Activated CD8-positive, alpha-beta memory T cell treated with anti-CD3 and anti-CD28 coated beads, Interleukin-2, amount 50 U/mL, for 1 hour (primary cell): ENCODE data around the gene TNS4.

Experiments
- DNase-seq: peaks from one replicate; pipeline ENCODE4 v3.0.0-alpha.2; 2020; ENCODE audit errors: extremely low read depth

Gene TNS4

DNA sequence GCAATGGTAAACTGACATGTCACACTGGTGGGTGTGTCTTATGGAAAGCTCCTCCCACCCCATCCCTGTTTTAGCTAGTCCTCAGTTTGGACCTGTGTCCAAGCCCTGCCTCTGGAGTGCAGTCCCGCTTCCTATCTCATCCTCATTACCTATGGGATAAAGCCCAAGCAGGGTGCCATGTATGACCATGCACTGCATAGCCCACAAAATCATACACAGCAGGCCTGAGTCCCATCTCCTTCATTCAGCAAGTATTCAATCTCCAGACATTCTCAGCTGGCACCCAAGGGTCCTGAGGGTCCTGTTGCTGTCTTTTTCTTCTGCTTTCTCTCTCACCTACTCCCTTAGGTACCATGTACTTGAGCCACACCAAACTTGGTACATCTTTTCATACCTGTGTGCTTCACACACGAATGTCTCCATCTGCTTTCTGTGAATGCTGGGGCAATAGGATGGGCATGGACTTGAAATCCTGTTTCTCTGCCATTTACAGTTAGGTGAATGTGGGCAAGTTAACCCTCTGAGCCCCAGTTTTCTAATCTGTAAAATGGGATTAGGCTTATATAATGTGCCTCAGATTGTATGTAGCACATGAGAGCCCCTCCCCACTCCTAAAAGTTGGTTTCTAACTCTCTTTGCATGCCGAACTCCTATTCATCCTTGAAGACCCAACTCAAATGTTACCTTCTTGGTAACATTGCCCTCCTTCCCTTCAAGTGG, 28.5 kb downstream of the TNS4 start:
- DNase-seq = no peak

DNA sequence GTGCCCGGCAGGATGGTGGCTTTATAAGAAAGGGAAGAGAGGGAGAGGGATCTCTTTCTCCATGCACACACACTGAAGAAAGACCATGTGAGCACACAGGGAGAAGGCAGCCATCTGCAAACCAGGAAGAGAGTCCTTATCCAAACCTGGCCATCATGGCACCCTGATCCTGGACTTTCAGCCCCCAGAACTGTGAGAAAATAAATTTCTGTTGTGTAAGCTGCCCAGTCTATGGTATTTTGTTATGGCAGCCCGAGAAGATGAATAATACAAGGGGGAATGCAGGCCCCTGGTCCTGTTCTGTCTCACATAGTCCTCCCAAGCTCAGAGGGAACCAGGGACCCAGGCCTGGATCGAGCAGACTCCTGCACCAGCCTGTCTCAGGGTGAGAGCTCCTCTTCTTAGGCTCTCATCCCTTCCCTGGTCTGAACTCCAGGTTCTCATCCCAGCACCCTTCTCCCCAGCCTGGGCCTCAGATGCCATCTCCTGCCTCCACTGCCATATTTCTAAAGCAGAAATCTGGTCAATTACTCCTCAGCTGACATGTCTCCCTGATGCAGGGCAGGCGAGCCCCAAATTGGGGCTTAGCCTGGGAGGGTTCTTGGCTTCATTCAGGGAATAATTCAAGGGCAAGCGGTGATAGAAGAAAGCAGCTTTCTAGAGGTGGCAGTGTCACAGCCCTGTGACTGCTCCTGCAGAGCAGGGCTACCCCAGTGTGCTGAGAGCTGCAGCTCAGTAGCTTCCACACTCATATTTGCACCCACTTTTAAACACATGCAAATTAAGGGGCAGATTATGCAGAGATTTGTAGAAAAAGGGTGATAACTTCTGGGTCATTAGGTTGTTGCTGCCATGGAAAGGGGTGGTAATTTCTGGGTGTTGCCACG, 29.3 kb downstream of the TNS4 start:
- no peak for DNase-seq

DNA sequence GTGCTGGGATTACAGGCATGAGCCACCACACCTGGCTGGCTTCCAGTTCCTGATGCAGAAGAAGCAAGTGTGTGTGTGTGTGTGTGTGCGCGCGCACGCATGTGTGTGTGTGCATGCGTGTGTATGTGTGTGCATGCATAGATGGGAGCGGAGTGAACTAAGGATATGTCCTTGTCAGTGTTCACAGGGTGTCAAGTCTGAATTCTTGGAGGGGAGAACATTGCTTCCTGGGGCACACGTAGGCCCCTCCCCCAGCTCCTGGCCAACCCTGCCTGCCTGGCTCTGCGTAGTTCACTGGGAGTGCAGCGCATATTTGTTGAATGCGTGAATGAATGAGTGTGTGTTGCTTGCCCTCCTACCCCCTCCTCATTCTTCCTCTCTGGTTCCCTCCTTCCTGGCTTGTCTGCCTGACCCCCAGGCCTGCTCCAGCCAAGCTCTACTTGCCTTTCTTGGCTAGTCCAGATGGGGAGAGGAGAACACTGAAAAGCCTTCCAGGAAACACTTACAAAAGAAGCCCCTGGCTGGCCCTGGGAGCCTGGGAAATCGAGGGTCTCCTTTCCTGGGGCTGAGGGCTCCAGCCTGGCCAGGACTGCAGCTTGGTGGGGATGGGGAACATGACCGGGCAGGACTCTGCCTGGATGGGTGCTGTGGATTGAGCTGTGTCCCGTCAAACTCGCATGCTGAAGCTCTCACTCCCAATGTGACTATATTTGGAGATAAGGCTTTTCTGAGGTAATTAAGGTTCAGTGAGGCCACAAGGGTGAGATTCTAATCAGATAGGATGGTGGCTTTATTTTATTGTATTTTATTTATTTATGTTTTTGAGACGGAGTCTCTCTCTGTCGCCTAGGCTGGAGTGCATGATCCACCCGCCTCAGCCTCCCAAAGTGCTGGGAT, 30.2 kb downstream of the TNS4 start:
- DNase-seq = no peak

DNA sequence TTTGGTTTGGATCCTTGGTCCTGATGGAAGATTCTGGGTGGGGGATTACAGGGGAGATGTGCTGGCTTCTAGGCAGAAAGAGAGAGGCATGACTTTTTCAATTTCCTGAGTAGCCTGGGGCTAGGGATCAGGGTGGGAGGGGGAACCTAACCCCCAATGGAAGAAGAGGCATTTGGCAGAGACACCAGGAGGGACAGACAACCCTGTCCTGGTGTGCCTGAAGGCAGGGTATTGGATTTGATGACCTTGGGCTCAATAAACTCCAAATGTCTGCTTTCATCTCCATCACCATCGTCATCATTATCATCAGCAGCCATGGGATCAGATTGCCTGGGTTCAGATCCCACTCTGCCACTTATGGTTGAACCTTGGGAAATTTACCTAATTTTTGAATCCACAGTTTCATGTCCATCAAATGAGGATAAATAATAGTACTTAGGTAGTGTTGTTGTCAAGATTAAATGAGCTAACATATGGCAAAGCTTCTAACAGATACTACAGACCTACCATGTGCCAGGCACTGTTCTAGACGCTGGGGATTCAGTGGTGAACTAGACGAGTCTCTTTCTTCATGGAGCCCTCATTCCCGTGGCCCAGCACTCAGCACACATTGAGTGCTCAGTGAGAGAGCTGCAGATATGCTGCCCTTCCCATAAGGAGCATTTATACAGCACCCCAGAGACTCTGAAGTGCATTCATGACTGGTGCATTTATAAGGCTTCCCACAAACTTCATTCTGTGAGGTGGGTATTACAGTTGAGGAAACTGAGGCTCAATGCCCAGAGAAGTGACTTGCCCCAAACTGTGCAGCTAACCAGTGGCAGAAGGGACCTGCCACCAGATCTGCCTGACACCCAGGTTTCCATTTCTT, 31.4 kb downstream of the TNS4 start:
- DNase-seq = no peak

DNA sequence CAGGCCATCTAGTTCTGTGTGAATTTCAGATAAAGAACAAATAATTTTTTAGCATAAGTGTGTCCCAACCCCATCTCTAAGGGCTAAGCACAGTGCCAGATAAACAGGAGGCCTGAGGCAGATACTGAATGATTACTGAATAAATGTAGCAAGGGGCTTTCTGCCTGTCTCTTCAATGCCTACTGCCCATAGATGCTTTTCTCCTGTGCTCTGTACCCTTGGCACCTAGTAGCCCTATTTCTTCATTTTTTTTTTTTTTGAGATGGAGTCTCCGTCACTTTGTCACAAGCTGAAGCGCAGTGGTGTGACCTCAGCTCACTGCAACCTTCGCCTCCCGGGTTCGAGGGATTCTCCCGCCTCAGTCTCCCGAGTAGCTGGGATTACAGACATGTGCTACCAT, 32.9 kb downstream of the TNS4 start:
- no peak for DNase-seq

DNA sequence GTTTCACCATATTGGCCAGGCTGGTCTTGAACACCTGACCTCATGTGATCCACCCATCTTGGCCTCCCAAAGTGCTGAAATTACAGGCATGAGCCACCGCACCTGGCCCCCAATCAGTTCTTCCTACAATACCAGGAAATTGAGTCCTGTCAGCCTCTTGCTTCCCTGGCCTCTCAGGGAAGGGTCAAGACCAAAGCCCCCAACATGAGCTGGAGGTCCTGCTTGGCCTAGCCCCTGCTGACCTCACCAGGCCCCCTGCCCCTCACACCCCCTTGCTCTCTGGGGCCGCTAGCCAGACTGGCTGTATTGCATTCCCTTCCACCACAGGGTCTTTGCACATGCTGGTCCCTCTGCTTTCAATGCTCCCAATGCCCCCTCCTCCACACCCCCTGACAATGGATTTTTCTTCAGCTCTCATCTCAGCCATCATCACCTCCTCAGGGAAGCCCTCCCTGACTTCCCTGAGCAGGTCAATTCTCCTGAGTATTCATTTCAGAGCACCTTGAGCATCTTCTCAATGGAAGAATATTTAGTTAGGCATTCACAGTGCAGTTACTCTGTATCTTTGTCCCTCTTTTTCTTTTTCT, 34.0 kb downstream of the TNS4 start:
- DNase-seq = no peak

DNA sequence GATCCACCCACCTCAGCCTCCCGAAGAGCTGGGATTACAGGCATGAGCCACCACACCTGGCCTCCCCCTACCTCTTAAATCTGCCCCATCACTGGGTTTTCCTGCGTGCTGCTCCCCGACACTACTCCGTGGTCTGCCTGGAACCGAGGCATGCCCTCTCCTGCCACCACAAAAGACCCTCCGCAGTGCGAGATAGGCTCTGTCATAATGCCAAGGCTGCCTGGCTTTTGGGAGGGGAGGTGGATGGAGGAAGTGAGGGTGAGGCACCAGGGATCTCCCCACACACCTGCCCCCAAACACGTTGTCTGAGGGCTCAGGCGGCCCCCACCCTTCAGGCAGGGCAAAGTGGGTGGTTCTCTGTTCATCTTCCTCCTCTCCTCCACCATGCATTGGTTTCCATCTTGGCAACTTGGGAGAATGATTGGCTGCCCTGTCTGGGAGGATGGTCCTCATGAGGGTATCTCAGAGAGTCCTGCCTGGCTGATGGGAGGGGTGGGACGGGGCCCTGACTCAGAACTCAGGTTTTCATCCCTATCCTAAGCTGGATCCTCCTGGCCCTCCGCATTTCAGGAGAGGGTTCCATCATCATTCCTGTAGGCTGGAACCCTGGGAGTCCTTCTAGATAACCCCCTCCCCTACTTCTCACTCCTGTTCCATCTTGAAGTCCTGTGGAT, 35.0 kb downstream of the TNS4 start:
- no peak for DNase-seq

DNA sequence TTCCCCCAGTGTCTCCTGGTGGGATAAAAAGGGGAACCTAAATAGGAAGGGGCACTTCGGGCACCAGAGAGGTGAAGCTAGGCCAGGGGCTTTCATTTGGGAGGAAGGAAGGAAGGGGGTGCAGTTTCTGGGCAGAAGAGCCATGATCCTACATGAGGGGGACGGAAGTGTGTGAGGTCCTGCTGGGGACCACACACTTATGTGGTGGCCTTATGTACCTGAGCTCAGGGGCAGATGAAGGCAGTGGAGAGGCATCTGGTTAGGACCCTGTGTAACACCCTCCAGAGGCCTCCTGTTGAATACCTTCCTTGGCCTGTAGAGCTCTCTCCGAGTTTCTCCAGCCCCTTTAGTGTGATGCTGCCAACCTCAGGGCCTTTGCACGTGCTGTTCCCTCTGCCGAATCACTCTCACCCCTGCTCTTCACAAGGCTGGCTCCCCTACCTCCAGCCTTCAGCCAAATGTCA, 37.0 kb downstream of the TNS4 start:
- no peak for DNase-seq

DNA sequence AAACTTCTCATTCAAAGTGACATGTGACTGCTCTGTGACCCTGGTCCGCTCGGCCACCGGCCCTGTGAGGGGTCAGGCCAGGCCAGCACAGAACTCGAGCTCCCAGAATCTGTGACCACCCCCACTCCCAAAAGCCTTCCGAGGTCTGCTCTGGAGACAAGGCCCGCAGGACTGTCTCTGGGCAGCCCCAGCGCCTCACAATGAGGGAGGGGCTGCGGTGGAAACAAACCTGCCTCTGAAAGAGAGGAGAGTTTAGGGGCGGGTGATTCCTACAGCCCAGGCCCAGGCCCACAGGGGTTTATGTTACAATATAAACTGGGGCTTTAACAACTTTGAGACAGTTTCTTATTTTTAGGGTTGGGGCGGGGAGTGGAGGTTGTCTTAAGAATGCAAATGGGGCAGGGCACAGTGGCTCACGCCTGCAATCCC, 38.3 kb downstream of the TNS4 start:
- no peak for DNase-seq

DNA sequence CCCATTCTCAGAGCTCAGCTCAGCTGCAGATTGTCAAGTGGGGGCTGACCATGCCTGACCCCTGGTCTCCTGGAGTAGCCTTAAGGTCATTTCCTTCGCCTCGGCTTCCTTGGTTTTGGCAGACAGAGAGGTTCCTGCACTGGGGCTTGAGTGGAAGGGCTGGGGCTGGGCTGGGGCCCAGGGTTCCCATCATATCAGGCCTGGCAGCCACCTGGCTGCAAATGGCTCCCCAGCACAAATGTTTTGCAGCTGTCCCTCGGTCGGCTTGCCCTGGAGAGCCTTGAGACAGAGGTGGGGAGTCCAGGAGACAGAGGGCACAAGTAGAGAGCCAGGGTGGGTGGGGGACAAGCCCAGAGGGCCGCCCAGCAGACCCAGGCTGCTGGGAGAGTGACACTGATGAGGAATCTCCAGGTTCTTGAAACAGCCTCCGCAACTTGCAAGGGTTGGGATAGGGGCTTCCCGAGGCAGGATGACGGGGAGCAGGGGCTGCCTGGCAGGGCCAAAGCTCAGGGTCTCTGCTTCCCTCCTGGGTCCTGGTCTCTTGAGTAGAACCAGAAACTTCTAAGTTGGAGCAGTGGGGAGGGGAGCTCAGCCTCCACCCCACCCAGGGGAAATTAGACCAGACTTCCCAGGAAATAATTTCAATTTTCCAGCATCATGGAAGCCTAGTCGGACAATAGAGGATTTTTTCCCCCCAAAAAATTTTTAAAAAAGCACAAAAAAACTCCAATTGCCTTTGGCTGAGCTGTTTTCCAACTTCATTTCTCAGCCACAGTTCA, 38.9 kb downstream of the TNS4 start:
- no peak for DNase-seq

DNA sequence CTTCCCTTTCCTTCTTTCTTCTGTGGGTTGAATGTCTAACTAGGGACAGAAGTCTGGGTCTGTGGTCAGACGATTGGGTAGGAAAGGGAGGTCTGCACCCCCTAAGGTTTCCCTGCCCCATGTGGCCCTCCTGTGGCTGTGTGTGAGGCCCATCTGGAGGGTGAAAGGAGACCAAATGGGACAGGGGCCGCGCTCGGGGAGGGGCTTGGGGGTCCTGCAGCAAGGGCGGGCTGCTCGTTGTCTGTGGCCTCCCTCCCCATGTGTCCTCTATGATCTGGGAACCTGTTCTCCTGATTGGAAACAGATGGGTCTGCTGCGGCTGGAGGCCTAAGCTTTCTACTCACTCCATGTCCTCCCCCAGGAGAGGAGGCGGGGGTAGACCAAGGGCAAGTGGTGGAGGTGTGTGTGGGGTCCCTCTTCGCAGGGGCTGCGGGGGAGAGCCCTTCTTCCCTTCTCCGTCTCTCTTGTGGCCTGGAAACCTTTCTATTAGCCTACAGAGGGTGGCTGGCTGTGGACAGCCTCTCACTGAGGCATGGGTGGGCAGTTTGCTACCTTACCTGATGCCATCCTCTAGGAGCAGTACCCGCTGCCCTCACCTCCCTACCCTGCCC, 39.6 kb downstream of the TNS4 start:
- DNase-seq = no peak

DNA sequence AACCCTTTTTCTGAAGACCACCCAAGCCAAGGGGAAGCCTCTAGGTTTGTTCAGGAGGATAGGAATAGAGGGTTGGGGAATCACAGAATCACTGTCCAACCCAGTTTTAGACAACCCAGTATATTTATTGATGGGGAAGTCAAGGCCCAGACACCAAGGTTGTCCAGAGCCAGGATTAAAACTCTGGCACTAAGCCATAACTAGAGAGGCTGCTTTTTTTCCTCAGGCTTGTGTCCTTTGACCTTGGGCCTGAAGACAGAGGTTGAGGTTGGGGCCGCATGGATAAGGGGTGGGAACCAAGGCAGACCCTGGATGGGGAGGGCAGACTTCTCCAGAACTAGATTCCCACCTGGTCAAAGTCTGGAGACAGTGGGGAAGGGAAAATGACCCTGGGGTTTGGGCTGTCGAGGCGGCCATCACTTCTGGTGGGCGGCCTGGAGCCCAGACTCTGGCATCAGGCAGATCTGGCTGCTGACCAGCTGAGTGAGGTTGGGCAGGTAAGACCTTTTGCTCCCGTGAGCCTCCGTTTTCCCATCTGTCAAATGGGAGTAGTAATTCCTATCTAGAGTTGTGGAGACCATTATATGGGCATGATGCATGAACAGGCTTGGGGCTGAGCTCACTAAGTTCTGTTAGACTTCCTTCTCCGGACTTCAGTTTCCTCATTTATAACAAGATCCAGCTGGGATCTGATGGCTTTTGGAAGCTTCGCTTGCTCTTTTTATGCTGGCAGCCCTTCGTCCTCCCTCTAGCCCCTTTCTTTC, 40.3 kb downstream of the TNS4 start:
- DNase-seq = no peak

DNA sequence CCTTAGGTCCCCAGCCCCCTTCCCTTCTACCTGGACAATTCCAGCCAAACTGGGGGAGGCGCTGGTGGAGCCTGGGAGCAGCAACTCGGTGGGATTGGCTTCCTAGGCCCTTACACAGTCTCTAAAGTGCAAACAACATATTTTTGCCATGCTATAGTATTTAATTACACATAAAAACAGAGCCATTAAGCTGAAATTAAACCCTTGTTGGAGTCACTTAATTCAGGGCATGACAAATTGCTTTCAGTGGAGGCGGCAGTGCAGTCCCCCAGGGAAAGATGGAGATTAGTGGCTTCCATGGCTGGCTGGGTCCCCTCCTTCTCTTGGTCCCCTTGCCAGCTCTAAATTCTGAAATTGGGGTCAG, 40.8 kb downstream of the TNS4 start:
- no peak for DNase-seq

DNA sequence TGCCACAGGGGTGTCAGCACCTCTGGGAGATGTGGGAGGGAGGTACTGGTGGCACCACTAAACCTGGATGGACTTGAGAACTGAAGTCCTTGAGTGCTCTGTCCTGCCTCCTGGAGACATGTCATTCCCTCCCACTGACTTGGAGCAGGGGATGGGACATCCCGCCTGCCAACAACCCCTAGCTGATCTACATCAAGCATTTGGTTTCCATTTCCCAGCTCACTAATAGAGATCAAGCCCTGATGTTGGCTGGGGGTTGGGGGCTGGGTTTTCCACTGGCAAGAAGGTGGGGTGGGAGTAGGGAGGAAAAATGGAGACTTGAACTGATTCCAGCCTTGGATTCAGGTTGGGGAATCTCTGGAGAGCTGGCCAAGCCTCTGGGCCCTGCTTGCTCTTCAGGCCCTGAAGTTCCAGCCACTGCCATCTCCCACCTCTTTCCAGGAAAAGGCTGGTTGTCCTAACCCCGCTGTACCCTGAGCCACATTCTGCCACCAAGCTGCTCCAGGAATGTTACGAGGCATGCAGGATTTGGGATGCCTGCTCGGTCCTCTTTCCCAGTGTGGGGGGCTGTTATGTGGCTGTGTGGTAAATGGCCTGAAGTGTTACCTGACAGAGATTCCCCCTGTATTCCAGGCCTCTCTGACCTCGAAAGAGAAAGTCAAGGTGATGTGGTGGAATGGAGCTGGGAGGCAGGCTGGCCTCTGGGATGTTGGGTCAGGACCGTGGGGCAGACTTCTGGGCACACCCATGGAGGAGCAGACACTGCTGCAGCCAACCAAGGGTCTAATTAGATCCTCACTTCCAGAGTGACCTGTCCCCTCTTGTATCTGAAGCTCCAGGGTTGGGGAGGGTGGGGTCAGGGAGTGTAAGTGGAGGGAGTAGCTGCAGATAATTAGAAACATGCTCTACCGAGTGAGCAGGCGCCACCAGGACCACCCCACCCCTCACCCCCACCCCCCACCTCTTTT, 41.5 kb downstream of the TNS4 start:
- no peak for DNase-seq

DNA sequence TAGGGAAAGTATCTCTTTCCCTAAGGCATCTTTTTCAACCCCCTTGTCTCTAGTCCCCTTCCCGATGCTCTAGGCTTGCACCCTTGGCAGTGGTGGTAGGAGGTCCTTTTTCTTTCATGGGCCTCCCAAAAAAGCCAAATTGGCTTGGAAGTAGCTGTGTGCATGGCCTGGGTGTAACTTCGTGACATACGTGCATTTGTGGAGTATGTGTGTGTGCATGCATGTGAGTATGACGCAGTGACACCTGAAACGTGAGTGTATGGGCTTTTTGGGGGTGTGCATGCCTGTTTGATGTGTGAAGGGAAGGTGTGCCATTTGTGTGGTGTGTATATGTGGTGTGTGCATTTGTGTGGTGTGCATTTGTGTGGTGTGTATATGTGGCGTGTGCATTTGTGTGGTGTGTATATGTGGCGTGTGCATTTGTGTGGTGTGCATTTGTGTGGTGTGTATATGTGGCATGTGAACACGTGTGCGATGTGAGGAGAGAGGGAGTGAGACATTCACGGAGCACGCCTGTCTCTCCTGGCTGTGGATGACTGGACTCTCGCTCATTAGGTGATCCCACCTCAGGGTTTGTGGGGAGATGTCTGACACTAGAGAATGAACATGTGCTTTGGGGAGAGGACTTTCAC, 42.5 kb downstream of the TNS4 start:
- no peak for DNase-seq

DNA sequence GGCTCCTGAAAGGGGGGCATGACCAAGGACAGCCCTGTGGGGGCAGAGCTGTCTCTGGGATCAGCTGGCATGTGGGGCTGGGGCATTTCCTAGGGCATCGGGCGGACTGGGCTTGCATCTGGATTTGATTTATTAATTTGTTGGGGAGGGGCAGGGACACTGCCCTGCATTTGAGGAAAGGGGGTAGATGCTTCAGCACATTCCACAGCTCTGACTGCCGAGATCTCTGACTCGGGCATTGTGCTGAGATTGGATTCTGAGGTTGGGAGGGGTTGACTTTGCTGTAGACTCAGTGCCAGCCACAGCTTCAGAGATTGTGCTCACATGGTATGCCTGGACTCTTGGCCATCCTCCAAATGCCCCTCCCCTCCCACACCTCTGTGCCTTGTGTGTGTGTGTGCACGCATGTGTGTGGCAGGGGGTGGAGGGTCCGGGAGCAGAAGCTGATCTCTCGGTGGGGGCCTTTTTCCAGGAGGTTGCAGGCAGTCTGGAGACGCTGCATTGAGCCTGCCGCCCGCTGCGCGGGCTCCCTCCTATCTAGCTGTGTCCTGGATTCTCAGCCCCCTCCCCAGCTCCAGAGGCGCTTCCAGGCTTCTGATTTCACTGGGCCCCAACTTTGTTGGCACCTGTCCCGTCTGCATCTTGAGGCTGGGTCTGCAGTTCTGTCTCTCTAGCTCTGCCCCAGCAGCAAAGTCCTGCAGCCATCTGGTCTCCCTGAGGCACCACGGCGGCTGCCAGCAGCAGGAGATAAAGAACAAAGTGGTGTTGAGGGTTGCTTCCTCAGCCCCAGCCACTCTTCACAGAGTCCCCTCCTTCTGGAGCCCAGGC, 43.2 kb downstream of the TNS4 start:
- no peak for DNase-seq
